Measurements from ENCODE around the gene EPN3. TPM values are rescaled to one million over a fixed set of nuclear protein-coding genes. Genes with fewer than 3 reads are reported as not detected.

The EPN3 gene
- total and polyA plus RNA-seq, 8 donors, result 6.4 to 117 (median 45.1) TPM

DNA sequence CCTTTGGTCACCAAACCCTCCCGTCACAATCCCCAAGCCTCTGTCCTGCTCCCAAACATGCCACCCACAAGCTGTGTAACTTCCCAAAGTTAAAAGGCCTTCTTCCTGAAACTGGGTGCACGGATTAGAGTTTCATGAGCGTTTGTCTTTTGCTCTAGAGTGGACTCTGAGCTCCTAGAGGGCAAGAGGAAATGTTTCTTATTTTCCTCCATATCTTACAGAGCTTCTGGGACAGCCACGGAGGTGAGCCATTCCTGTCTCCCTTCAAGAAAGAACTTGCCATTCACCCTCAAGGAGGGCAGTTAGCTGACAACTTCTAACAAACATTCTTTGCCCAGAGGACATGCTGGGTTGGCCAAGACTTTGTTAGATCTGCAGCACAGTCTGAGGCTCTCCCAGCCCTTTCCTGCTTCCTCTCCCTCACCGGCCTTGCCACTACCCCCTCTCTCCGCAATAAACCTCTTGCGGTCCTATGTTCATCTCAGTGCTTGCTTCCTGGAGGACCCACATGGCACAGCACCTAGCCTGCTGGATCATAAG lies 26.9 kb upstream of the EPN3 start:
- intact Hi-C loops (cut with DNase I; ENCODE audit: low total_unique reads), result no loop called here
- Histone ChIP-seq H3K9me3 (no peaks in the 10 kb centered on the region), H3K4me3 (no peak overlapping the region), H3K27ac (peak overlapping the region in 2 of 5 donors; percentile 6 to 13), H3K4me1 (peaks cover 11 to 22% (median 17%) of the 10 kb centered on the region in 4 donors), H3K36me3 (no peaks in the 10 kb centered on the region), H3K27me3 (no peaks in the 10 kb centered on the region)
- TF ChIP-seq POLR2AphosphoS5 (IDR thresholded peaks at IDR 0.05) (no peak), POLR2A (IDR thresholded peaks at IDR 0.05) (no peak), EP300 (IDR thresholded peaks at IDR 0.05) (no peak)
- TF ChIP-seq, protein P1, sequence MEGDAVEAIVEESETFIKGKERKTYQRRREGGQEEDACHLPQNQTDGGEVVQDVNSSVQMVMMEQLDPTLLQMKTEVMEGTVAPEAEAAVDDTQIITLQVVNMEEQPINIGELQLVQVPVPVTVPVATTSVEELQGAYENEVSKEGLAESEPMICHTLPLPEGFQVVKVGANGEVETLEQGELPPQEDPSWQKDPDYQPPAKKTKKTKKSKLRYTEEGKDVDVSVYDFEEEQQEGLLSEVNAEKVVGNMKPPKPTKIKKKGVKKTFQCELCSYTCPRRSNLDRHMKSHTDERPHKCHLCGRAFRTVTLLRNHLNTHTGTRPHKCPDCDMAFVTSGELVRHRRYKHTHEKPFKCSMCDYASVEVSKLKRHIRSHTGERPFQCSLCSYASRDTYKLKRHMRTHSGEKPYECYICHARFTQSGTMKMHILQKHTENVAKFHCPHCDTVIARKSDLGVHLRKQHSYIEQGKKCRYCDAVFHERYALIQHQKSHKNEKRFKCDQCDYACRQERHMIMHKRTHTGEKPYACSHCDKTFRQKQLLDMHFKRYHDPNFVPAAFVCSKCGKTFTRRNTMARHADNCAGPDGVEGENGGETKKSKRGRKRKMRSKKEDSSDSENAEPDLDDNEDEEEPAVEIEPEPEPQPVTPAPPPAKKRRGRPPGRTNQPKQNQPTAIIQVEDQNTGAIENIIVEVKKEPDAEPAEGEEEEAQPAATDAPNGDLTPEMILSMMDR (IDR thresholded peaks at IDR 0.05), result no peak
- no peak for DNase-seq
- 55 to 63% (median 58%) methylated on average over 7 of the region's 7 CpGs for WGBS, 5 donors

GRCh38 chr17:50506298-50506697 lies 26.2 kb upstream of the EPN3 start:
- peak overlapping the region in 1 of 5 donors; percentile 13 for H3K27ac ChIP-seq
- no peaks in the 10 kb centered on the region for H3K9me3 ChIP-seq
- WGBS, 5 donors, result 79 to 93% (median 87%) methylated on average over 4 to 7 of the region's 7 CpGs
- no peak for DNase-seq
- peaks cover 11 to 27% (median 18%) of the 10 kb centered on the region in 4 donors for H3K4me1 ChIP-seq
- H3K27me3 ChIP-seq, result no peaks in the 10 kb centered on the region
- TF ChIP-seq POLR2A (IDR thresholded peaks at IDR 0.05) (no peak), EP300 (IDR thresholded peaks at IDR 0.05) (no peak), POLR2AphosphoS5 (IDR thresholded peaks at IDR 0.05) (no peak)
- TF ChIP-seq, protein P1 (IDR thresholded peaks at IDR 0.05), result no peak
- no peaks in the 10 kb centered on the region for H3K36me3 ChIP-seq
- intact Hi-C loops (cut with DNase I; ENCODE audit: low total_unique reads), result no loop called here
- no peak overlapping the region for H3K4me3 ChIP-seq

GRCh38 chr17:50507871-50508572 lies 24.5 kb upstream of the EPN3 start, which contains the start of gene MYCBPAP:
MYCBPAP (plus strand) TSS chr17:50508439; CDS start chr17:50508675, 236 bp downstream.
- TF ChIP-seq POLR2AphosphoS5 (IDR thresholded peaks at IDR 0.05), result peak; percentile 38 to 63 (median 49)
- TF ChIP-seq, protein P1 (IDR thresholded peaks at IDR 0.05), result no peak
- 9 to 24% (median 12%) methylated on average over 16 to 66 of the region's 66 CpGs for WGBS, 5 donors
- peak within 1 kb of the TSS; percentile 57 to 63 (median 60) for H3K4me3 ChIP-seq
- H3K9me3 ChIP-seq, result no peaks in the 10 kb centered on the region
- peak; percentile 87 to 96 for DNase-seq
- intact Hi-C loops (cut with DNase I; ENCODE audit: low total_unique reads), result no loop called here
- H3K27ac ChIP-seq, result peak within 1 kb of the TSS; percentile 37 to 89 (median 75)
- no peaks in the 10 kb centered on the region for H3K27me3 ChIP-seq
- peaks cover 11 to 31% (median 18%) of the 10 kb centered on the region in 4 donors for H3K4me1 ChIP-seq
- no peaks in the 10 kb centered on the region for H3K36me3 ChIP-seq

- Histone ChIP-seq H3K36me3 (no peaks in the 10 kb centered on the region), H3K4me1 (peaks cover 11 to 37% (median 21%) of the 10 kb centered on the region in 4 donors), H3K27ac (peak overlapping the region; percentile 37 to 89 (median 75)), H3K4me3 (peak overlapping the region; percentile 57 to 63 (median 60)), H3K27me3 (no peaks in the 10 kb centered on the region), H3K9me3 (no peaks in the 10 kb centered on the region)
- DNase-seq, result peak in 1 of 2 donors; percentile 42
- 25 to 41% (median 35%) methylated on average over 24 to 32 of the region's 32 CpGs for WGBS, 5 donors
- intact Hi-C loops (cut with DNase I; ENCODE audit: low total_unique reads), result no loop called here
- no peak for TF ChIP-seq POLR2A (IDR thresholded peaks at IDR 0.05)
- no peak for TF ChIP-seq EP300 (IDR thresholded peaks at IDR 0.05)
- TF ChIP-seq POLR2AphosphoS5 (IDR thresholded peaks at IDR 0.05), result no peak
- TF ChIP-seq, protein P1 (IDR thresholded peaks at IDR 0.05), result peak in 1 of 7 experiments; percentile 20
Observed at GRCh38 chr17:50508573-50509460, 23.7 kb upstream of the EPN3 start.
